H1 (cell line): ENCODE measurements around the gene MCM6. TPM values are rescaled to one million over a fixed set of nuclear protein-coding genes. Genes with fewer than 3 reads are reported as not detected.

Source experiments
- BCL11A ChIP-seq, 2 experiments: IDR thresholded peaks; one replicate each; pipeline ENCODE4 v1.6.1; 2011; ENCODE audit warnings: low read depth in 2 of 2, low read length in 2 of 2, mild to moderate bottlenecking in 2 of 2
- EGR1 ChIP-seq: IDR thresholded peaks from 2 replicates; pipeline ENCODE4 v1.6.1; 2011; ENCODE audit warnings: low read depth, low read length, borderline replicate concordance
- RBBP5 ChIP-seq: IDR thresholded peaks from 2 replicates; pipeline ENCODE4 v1.7.1; 2012; ENCODE audit warnings: low read depth, mild to moderate bottlenecking, inconsistent platforms, low read length, moderate library complexity, borderline replicate concordance
- TAF7 ChIP-seq: optimal IDR thresholded peaks from 2 replicates; pipeline ENCODE3; 2011; ENCODE audit warnings: low read depth, mild to moderate bottlenecking, inconsistent platforms, low read length, moderate library complexity, borderline replicate concordance
- TEAD4 ChIP-seq: IDR thresholded peaks from 2 replicates; pipeline ENCODE4 v1.6.1; 2012; ENCODE audit warnings: low read depth, low read length, inconsistent platforms, mixed read lengths
- polyA plus RNA-seq, 7 experiments: library from polyadenylated mRNA; depleted of rRNA in 3 of 7; stranded (reverse) in 5 of 7; unstranded in 2 of 7; fragments of >200 nt in 5 of 7; fragments of 200-250 nt in 2 of 7; gene quantifications; 1 replicate in 5 of 7; 2 replicates in 1 of 7; 4 replicates in 1 of 7; pipeline versions ENCODE4 v1.2.1 to v1.2.3, GENCODE V29; 2011 to 2013; ENCODE audit warnings: missing spikeins in 2 of 7, mixed read lengths in 2 of 7
- total RNA-seq: library from RNA; stranded (reverse); fragmentation: NEBNext Ultra II Directional; extraction: Animal tissue kit (Norgen Biotek cat#: 25700); gene quantifications from 2 replicates; pipeline ENCODE4 v1.2.1, GENCODE V29; 2021

MCM6 gene
- total and polyA plus RNA-seq, 2 of the 8 experiments (the other 6 are each of a cell fraction or from before 2014, with no cell fraction given): 60.2 to 134 TPM

- TF ChIP-seq BCL11A (IDR thresholded peaks at IDR 0.05; ENCODE audit: low read depth in 2 of 2, low read length in 2 of 2): no peak
- TF ChIP-seq RBBP5: no peak
- no peak for TF ChIP-seq TAF7
- no peak for TF ChIP-seq TEAD4
- TF ChIP-seq EGR1: no peak
These were observed 13.0 kb downstream of the MCM6 start (continued) for GRCh38 chr2:135863233-135863632.
